SKM-1 (cell line): ENCODE results near the gene SLC13A4.
"Not testable (repeated sequence)": the region's sequence is repeated elsewhere in the genome, so short reads cannot be mapped to it uniquely, and the experiment has no call there.

Experiments used
- DNase-seq: peaks from one replicate; lab custom pipeline; 2025; ENCODE audit not compliant: unreplicated experiment; lab: John Stamatoyannopoulos, UW

SLC13A4 gene

GRCh38 chr7:135666846-135667245 is 61.1 kb downstream of the SLC13A4 start:
- DNase-seq, result no peak

- DNase-seq, result no peak
Observed at GRCh38 chr7:135666156-135666555, 61.8 kb downstream of the SLC13A4 start.

GRCh38 chr7:135665042-135665441 is 62.9 kb downstream of the SLC13A4 start:
- DNase-seq, result no peak

- DNase-seq, result no peak
Observed at GRCh38 chr7:135664046-135664589, 63.9 kb downstream of the SLC13A4 start.

- peak; percentile 71 for DNase-seq
Observed at GRCh38 chr7:135662373-135663114, 65.4 kb downstream of the SLC13A4 start, which contains the start of gene STMP1. TSS of gene STMP1 (plus strand) at chr7:135662514.

- no peak for DNase-seq
Observed at GRCh38 chr7:135662123-135662372, 65.9 kb downstream of the SLC13A4 start.

GRCh38 chr7:135661311-135662122 is 66.5 kb downstream of the SLC13A4 start:
- no peak for DNase-seq

GRCh38 chr7:135659159-135659846 is 68.7 kb downstream of the SLC13A4 start:
- peak; percentile 33 for DNase-seq

GRCh38 chr7:135658564-135658963 is 69.4 kb downstream of the SLC13A4 start:
- no peak for DNase-seq

GRCh38 chr7:135653340-135654080 is 74.5 kb downstream of the SLC13A4 start:
- no peak for DNase-seq

- DNase-seq, result no peak
Observed at GRCh38 chr7:135650831-135651573, 77.0 kb downstream of the SLC13A4 start.

- DNase-seq, result no peak
Observed at GRCh38 chr7:135648235-135648634, 79.8 kb downstream of the SLC13A4 start.

- no peak for DNase-seq
Observed at GRCh38 chr7:135647755-135648154, 80.2 kb downstream of the SLC13A4 start.

- DNase-seq, result peak; percentile 14
Observed at GRCh38 chr7:135645296-135645904, 82.6 kb downstream of the SLC13A4 start.

- no peak for DNase-seq
Observed at GRCh38 chr7:135644729-135645128, 83.3 kb downstream of the SLC13A4 start.

- DNase-seq, result no peak
Observed at GRCh38 chr7:135644154-135644553, 83.8 kb downstream of the SLC13A4 start.

GRCh38 chr7:135639690-135640089 is 88.3 kb downstream of the SLC13A4 start:
- not testable (repeated sequence) for DNase-seq

GRCh38 chr7:135634191-135634878 is 93.7 kb downstream of the SLC13A4 start:
- DNase-seq, result no peak
